HG02885 (cell line): Measurements from ENCODE around the gene NUDT2.
"Not testable (repeated sequence)": the region's sequence is repeated elsewhere in the genome, so short reads cannot be mapped to it uniquely, and the experiment has no call there.

Source experiments
- ATAC-seq: cut with Tn5 transposase; IDR thresholded peaks from one replicate; pipeline ENCODE4 v1.9.1; 2021; ENCODE audit warnings: mild to moderate bottlenecking; ENCODE audit not compliant: unreplicated experiment, poor library complexity

Gene NUDT2

DNA sequence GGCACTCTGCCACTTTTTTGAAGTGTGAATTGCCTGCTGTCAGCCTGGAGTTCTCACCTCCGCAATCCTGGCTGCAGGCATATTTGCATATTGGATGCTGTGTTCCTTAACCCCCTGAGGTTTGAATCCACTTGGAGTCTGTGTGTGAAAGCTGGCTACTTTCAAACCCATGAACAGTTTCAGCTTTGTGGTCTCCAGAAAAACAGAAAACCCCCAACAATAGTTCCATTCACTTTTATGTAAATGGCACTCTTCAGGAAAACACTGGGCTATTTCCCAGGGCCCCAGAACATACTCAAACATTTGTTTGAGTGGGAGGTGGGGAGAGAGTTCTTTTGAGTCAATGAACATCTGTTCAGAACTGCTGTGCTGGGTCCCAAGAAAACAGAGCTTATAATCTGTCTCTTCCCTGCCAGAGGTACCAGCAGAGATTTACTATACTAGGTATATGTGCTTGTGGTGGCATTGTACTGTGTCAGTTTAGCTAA lies 5.0 kb downstream of the NUDT2 start:
- no peak for ATAC-seq

DNA sequence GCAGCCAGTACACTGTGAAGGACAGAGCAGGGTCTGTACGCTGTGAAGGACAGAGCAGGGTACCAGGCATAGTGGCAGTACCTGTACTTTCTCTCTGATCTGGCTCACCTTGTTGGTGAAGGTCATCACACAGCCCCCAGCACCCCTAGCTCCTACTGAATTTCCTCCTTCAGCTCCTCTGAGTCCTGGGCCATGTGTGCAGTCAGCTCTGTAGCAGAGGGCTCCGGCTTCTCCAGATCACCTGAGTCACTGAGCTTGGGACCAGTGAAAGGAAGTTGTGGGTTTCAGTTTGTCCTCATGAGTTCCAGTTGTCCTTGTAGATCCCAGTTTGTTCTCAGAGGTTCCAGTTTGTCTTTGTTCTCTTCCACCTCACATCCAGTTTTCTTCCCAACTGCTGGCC lies 5.5 kb downstream of the NUDT2 start:
- ATAC-seq, result no peak

DNA sequence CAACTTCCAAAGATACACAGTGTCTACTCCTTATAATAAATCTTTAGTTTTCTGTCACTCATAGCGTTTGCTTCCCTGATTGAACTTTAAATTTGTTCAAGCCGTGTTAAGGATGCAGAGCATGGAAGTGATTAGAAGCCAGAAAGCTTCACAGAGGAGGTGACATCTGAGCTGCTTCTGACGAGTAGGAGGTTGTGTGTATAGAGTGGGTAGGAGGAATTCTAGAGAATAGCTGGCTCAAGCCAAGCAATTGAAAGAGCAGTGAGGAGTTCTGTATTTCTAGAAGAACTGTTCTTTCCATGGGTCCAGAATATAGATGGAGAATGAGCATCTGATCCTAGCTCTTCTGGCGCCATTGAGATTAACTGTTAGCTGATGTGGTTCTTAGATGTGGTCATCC lies 6.0 kb downstream of the NUDT2 start:
- no peak for ATAC-seq

DNA sequence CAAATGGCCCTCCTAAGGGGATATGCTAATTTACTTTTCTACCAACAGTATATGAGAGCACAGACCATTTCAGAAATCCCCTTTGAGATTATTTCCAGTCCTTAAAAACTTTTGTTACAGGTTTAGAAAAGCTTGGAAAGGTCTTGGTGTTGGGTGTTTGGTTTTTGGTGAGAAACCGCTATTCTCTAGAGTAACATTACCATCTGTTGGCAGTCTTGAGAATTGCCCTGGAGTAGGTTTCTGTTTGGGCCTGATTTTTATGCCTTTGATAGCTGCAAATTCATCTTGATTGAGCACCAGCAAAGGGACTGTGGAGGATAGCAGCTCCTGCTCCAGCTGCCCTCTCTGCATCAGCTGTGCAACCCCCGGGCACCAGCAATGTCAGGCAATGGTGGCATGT lies 8.0 kb downstream of the NUDT2 start:
- no peak for ATAC-seq

DNA sequence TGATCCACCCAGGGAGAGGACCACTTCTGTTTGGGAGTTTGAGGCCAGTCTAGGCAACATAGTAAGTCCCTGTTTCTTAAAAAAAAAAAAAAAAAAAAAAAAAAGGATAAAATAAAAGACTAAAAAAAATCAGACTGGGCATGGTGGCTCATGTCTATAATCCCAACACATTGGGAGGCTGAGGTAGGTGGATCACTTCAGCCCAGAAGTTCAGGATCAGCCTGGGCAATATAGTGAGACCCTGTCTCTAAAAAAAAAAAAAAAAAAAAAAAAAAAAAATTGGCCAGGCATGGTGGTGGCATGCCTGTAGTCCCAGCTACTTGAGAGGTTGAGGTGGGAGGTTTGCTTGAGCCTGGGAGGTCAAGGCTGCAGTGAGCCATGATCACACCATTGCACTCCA lies 8.7 kb downstream of the NUDT2 start:
- not testable (repeated sequence) for ATAC-seq

DNA sequence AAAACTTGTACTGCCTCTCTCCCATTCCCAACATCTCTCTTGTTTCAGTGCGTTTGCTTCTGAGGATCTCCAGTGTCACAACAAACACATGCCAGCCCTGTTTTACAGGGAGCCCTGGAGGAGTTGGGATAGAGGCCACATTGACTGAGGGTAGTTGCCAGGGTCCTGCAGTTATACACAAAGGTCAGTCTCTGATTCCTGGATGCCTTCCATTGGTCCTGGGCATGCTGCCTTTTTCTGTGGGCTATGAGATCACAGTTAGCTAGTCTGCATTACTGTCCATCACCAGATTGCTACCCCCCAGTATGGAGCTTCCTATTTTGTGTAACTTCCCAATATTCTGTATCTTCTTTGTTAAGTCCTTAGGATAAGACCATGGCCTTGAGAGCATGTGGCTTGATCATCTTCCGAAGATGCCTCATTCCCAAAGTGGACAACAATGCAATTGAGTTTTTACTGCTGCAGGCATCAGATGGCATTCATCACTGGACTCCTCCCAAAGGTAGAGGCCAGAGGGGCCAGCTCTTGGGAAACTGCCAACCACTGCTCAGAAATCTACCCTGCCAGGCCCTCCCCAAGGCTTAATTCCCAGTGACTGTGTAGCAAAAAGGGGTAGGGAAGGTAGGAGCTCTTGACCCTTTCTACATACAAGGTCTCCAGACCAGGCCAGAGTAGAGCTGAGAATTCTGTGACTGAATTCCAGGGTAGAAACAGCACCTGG lies 9.5 kb downstream of the NUDT2 start:
- no peak for ATAC-seq

DNA sequence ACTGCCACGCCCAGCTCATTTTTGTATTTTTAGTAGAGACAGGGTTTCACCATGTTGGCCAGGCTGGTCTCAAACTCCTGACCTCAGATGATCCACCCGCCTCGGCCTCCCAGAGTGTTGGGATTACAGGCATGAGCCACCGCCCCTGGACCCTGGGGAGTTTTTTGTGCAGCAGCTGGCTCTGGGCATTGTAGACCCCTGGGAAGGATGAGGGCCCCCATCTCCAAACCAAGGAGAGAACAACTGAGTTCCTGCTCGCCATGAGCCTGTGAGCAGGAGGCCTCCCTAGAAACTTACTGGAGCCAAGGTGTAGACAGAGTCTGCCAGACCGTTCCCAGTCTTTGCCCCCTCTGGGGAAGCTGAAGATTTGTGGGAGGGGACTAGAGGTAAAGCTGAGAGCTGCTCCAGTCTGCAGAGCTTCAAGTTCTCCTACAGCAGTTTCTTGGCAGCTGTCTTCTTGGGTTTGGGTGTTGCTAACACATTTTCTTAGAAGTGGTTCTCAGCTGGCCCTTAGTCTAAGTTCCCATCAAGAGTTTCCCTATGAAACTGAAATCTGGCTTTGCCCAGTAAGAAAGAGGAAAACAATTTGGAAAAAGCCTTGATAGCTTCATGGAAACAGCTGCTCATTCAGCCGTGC lies 12.4 kb downstream of the NUDT2 start:
- no peak for ATAC-seq

DNA sequence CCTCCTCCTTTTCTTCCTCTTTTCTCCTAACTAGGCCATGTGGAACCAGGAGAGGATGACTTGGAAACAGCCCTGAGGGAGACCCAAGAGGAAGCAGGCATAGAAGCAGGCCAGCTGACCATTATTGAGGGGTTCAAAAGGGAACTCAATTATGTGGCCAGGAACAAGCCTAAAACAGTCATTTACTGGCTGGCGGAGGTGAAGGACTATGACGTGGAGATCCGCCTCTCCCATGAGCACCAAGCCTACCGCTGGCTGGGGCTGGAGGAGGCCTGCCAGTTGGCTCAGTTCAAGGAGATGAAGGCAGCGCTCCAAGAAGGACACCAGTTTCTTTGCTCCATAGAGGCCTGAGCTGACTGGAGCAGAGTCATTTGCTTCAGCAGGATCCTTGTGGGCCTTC lies 13.7 kb downstream of the NUDT2 start:
- ATAC-seq, result no peak

DNA sequence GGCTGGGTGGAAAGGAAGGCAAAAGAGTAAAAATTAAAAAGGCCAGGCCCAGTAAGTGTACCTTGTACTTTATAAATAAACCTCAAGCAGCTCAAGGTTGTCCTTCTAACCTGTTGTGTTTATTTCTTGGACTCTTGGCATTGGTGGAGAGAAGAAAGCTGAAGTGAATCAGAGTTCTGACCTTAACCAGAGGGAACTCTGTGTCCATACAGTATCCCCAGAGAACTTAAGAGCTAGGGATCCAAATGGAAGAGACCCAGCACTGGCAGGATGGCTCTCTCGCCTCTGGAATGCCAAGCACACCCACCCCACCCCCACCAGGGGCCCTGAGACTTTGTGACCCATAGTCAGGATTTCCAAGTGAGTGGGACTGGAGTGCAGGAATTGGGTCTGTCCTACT lies 14.2 kb downstream of the NUDT2 start:
- no peak for ATAC-seq

DNA sequence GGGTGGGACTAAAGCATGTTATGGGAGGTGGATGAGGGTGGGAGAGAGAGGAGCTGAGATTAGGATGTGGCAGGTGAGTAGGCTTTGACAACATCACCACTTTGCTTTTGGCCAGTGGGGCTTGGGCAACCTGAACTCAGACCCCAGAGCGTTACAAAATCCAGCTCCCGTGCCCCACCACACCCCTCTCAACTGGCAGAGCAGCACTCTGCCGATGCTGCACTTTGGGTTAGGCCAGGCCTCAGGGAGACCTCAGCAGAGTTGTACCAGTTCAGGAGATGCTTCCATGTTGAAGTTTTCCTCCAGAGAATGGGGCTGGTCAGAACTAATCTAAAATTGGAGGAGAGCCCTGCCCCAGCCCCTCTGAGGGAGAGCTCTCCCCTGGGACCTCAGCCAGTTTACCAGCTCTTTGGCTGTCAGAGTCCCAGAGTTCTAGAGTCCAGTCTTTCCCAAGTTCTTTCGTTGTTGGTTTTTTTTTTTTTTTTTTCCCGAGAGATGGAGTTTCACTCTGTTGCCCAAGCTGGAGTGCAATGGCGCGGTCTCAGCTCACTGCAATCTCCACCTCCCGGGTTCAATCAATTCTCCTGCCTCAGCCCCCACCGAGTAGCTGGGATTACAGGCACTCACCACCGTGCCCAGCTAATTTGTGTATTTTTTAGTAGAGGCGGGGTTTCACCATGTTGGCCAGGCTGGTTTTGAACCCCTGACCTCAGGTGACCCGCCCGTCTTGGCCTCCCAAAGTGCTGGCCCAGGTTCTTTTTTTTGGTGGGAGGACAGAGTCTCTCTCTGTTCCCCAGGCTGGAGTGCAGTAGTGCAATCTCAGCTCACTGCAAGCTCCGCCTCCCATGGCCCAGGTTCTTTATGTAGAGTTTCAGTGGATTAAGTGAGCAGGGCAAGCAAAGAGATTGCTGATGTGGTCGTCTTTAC lies 17.8 kb downstream of the NUDT2 start:
- no peak for ATAC-seq

DNA sequence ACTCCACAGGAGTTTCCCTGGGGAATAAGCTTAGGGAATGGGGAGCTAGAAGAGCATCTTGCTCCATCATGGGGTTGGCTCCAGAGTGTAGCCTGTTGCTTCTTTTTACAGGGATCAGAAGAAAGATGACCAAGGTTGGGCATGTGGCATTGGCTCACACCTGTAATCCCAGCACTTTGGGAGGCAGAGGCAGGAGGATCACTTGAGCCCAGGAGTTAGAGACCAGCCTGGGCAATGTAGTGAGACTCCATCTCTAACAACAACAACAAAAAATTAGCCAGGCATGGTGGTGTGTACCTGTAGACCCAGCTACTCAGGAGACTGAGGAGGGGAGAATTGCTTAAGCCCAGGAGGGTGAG lies 18.4 kb downstream of the NUDT2 start:
- ATAC-seq, result no peak

DNA sequence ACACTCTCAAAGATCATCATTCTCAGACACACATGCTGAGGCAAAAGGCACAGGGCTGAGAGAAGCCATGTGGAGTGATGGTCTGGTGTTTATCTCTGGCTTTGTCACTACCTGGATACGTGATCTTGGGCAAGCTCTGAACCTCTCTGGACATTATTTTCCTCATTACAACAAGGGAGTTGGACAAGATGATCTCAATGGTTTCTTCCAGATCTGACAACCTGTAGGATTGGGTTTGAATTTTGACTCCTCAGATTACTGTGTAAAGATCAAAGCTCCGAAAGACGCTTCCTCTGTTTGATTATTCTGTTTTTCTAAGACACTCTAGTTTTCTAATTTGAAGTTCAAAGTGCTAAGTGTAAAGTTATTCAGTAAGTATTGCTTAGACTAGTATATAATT lies 20.0 kb downstream of the NUDT2 start:
- ATAC-seq, result no peak

DNA sequence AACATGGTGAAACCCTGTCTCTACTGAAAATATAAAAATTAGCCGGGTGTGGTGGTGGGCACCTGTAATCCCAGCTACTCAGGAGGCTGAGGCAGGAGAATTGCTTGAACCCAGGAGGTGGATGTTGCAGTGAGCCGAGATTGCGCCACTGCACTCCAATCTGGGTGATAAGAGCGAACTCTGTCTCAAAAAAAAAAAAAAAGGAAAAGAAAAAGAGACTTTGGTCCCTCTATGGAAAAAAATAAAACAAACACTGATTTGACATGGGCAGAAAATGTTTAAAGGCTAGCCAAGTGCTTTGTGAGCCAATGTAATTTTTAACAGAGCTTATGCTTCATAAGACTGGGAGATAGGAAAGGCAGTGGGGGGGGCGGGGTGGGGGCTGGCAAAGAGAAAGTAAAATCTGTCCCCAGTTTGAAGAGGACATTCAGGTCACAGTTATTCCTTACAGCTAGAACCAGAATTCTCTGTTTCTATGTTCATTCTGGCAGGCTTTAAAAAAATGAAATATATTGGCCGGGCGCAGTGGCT lies 22.8 kb downstream of the NUDT2 start:
- not testable (repeated sequence) for ATAC-seq

DNA sequence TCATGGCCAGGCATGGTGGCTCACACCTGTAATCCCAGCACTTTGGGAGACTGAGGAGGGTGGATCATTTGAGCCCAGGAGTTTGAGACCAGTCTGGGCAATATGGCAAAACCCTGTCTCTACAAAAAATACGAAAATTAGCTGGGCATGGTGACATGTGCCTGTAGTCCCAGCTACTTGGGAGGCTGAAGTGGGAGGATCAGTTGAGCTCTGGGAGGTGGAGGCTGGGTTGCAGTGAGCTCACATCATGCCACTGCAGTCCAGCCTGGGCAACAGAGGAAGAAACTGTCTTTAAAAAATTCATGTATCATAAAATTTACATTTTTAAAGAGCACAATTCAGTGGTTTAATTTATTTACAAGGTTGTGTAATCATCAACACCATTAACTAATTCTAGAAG lies 23.6 kb downstream of the NUDT2 start:
- ATAC-seq, result not testable (repeated sequence)

DNA sequence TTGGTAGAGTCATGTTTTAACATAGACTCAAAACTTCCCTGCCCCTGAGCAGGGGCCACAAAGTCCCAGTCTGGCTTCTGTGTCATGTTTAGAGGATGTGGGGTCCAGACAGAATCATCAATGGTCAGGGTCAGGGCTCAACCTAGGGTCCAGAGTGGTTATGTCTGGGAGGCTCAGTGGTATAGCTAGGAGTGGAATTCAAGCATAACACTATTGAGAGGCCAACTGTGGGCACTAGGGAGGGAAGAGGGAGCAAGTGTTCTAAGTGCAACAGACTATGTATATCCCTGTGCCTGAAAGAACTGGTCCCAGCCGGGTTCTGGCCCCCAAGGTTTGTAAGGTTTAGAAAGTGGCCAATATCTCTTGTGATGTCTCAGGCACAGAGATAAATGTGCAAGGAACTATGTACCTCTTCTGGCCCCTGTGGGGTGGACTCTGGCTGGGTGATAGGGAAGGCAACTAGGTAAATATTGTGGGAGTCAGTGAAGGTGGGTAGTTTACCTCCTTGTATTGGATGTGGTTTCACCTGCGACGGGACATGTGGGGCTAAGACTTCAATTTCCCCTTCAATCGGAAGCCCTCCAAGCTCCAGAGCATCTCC lies 33.3 kb downstream of the NUDT2 start:
- ATAC-seq, result no peak

DNA sequence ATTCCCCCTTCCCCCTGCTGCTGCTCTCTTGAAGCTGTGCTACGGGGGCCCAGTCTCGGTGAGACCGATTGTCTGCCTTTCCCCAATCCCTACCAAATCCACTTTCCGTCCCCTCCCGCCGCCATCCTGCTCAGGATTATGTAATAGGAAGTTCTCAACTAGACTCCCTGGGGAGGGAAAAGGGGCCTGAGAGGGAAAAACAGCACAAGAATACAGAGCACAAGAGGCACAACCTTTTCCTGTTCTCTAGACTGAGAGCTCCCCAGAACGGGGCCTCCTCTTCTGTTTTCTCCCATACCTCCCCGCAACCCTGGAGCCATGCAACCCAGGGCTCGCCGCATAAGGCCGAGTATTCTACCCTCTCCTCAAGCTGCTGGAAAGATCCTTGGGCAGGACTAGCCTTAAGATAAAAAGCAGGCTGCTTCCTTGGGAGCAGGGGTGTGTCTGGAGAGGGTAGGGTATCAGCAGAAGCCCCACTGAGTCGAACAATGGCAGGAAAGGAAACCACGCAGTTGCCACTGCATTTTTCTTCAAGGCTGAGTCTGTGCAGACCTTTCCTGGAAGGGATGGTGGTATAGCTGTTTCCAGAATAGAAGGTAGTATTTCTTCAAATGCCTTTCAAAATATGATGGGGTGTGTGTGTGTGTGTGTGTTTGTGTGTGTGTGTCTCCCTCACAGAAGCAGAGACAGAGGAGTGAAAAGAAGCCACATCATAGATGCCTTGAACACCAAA lies 34.4 kb downstream of the NUDT2 start:
- no peak for ATAC-seq

DNA sequence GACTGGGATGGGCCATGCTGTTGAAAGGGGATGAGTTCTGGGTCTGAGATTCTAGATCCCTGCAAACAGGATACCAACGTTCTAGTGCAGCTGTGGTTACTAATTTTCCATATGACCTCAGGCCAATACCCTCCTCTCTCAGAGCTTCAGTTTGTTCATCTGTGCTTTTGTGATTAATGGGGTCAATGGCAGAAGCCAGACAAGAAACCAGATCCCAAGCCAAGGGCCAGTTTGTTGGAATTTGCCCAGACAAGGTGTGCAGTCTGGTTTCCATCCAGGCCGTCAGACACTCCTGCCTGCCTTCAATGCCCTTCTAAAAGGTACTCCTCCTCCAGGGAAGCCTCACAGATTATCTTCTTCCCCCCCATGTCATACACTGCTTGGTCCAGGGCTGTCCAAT lies 35.9 kb downstream of the NUDT2 start:
- ATAC-seq, result no peak

DNA sequence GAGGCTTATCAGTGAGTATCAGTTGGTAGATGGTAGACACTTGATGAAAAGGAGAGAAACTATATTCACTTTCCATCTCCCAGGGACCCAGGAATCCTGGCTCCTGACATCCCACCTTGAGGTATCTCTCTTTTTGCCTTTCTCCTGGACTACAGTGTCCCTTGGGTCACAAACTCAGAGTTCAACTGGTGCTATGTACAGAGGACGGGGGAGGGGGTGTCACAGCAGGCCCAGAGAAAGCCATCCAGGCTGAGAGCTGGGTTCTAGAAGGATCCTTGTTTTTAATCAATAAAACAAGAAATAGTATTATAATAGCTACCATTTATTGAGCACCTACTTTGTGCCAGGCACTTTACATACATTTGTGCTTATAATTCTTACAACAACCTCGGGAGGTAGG lies 37.0 kb downstream of the NUDT2 start:
- ATAC-seq, result no peak

DNA sequence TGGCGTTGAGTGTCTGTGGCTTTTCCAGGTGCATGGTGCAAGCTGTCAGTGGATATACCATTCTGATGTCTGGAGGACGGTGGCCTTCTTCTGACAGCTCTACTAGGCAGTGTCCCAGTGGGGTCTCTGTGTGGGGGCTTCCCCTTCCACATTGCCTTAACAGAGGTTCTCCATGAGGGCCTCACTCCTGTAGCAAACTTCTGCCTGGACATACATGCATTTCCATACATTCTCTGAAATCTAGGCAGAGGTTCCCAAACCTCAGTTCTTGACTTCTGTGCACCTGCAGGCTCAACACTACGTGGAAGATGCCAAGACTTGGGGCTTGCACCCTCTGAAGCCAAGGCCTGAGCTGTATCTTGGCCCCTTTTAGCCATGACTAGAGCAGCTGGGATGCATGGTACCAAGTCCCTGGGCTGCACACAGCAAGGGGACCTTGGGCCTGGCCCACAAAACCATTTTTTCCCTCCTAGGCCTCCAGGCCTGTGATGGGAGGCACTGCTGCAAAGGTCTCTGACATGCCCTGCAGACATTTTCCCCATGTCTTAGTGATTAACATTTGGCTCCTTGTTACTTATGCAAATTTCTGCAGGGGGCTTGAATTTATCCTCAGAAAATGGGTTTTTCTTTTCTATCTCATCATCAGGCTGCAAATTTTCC lies 38.5 kb downstream of the NUDT2 start:
- not testable (repeated sequence) for ATAC-seq
